Measurements from ENCODE around the gene ZNF20.

DNA sequence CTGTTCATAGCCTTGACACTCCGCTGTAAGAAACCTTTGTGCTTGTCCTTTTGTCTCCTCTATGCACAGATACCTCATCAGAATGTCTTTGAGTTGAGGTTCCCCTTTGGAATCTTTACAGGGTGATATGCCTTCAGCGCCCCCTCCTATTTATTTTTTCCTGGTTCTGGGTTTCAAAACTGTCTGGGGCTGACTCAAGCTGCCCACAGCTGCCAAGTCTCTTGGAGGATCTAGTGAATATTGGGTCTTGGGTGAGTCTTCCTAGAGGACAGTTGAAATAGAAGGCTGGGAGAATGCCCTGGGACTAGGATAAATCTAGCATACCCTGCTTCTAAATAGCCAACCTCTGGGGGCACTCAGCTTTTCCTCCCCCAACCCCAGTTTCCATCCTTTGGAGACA lies 23.7 kb upstream of the ZNF20 start:
- TF ChIP-seq, protein P1, sequence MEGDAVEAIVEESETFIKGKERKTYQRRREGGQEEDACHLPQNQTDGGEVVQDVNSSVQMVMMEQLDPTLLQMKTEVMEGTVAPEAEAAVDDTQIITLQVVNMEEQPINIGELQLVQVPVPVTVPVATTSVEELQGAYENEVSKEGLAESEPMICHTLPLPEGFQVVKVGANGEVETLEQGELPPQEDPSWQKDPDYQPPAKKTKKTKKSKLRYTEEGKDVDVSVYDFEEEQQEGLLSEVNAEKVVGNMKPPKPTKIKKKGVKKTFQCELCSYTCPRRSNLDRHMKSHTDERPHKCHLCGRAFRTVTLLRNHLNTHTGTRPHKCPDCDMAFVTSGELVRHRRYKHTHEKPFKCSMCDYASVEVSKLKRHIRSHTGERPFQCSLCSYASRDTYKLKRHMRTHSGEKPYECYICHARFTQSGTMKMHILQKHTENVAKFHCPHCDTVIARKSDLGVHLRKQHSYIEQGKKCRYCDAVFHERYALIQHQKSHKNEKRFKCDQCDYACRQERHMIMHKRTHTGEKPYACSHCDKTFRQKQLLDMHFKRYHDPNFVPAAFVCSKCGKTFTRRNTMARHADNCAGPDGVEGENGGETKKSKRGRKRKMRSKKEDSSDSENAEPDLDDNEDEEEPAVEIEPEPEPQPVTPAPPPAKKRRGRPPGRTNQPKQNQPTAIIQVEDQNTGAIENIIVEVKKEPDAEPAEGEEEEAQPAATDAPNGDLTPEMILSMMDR (IDR thresholded peaks at IDR 0.05) = no peak
- no peak for TF ChIP-seq POLR2A (IDR thresholded peaks at IDR 0.05)

Data from esophagus squamous epithelium (tissue), 4 donors.